GM21619 (cell line): ENCODE results near the gene REG3A.

Experiments used
- ATAC-seq: cut with Tn5 transposase; IDR thresholded peaks from one replicate; pipeline ENCODE4 v1.9.1; 2021; ENCODE audit not compliant: unreplicated experiment

REG3A gene

GRCh38 chr2:79122676-79123075, 36.9 kb downstream of the REG3A start:
- no peak for ATAC-seq

DNA sequence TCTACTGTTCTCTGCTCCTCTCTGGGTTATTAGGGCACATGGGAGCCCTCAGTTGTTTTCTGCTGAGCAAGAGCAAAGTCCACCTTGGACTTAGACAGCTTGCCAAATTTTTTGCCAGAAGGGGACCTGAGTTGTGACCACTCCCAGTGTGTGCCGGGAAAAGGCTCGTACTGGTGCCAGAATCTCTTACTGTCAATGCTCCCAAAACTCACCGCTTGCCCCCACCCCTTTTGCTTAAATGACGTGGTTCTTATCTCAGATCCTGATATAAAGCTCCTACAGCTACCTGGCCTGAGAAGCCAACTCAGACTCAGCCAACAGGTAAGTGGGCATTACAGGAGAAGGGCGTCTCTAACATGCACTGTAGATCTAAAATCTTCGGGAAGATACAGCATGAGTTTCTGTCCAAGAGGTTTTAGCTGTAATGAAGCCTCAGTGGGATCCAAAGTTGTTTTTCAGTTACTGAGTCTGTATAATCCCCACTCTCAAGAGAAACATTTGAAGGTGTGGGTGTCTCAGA, 39.3 kb downstream of the REG3A start, which contains the start of gene REG1A:
Gene REG1A (plus strand): TSS at position 295 of the 520 bp plus-strand sequence. CDS start 374 bp downstream, outside the sequence.
- no peak for ATAC-seq

DNA sequence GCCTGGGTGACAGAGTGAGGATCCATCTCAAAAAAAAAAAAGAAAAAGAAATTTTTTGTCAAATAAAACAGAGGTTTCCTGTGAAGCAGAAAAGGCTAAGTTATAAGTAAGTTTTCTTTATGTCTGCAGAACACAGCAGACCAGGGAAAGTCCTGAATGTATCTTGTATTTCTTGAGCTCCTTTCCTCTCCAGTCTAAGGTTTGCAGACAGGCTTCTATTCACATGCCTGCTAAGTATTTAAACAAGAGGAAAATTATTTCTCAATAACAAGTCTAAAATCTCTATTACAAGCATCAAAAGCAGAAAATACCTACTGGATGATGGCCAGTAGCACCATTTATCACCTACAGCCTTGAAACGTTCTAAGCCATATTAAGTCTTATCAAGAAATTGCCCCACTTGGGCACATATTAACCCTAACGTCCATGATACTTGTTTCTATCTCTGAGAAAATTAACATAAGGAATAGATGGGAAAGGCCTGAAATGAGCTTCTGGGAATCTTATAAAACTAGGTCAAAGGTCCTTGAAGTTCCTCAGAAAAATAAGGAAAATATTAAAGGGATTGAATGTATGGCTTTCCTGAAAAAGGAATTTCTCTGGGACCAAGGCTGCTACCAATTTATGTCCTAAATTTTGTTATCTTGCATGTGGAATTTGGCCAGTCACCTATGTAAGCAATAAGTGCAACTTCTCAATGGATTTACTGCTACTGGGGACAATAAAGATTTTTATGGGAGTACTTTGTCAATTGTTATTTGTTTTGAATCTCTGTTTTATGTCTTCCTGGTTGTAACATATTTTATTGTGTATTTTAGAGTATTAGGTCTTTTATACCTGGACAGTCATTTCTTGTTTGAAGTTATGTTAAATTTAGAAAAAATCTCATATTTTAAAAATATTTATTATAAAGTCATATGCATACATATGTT, 42.3 kb downstream of the REG3A start:
- ATAC-seq = no peak

DNA sequence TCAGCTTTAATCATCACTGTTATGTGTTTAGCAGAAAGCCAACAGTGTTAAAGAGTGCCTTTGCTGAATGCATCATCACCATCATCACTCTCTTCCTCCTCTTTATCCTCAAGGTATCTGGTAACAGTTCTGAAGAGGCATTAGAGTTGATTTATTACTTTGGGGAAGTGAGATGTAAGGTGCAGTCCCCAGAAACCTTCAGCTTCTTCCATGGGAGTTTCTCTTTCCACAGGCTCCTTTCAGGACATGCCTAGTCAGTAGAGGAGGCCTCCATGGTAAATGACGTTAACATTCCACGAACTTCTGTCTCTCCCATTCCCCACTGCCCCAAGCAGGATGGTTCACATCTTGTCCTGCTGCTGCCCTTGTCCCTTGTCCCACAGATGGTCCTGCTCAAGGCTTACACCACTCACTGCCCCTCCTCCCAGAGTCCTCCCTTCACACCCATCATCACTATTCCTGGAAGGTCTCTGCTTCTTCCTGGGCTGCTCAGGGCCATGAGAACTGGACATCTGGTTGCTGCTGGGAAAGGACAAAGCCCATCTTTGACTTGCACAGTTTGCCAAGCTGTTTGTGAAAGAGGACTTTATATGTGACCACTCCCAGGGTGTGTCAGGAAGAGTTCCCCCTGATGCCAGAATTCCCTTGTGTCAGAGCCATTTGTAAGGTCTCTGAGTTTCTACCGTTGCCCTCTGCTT, 44.6 kb downstream of the REG3A start:
- no peak for ATAC-seq

DNA sequence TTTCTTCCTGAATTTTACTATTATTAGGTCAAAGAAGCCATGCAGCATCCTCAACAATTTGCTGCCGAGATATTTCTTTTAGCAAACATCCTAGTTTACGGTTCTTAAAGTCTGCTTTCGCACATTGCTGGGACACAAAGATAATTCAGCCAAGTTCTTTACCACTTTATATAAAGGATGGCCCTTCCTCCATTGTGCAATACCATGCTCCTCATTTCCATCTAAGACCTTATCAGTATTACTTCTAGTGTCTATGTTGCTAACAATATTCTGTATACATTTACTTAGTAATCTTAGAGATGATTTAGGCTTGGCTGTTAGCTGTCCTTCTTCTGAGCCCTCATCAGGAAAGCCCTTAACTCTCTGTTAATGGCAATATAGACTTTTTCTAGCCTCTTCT, 47.3 kb downstream of the REG3A start:
- no peak for ATAC-seq
